Amniotic stem cell (primary cell): ENCODE measurements around the gene TRRAP.

Experiments used
- DNase-seq: peaks from one replicate; lab custom pipeline; 2025; lab: John Stamatoyannopoulos, UW

TRRAP gene

DNA sequence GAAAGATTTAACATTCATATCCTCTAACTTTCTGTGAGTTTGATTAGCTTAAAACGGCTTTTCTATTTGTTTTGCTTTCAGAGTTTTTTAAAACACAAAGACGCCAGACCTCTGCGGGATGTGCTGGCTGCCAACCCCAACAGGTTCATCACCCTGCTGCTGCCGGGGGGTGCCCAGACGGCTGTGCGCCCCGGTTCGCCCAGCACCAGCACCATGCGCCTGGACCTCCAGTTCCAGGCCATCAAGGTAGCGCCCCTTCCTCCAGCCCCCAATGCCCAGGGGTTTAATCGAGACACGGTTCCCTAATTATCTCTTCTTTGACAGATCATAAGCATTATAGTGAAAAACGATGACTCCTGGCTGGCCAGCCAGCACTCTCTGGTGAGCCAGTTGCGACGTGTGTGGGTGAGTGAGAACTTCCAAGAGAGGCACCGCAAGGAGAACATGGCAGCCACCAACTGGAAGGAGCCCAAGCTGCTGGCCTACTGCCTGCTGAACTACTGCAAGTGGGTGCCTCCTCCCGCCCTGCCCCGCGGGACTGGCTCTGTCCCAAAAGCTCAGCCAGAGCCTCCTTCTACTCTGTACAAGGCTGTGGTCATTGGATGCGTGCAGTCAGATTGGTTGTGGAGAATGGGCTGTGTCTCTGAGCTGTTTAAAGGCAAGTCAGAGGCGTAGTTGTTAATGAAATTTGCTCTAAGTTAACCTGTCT, 71.2 kb downstream of the TRRAP start:
- no peak for DNase-seq

DNA sequence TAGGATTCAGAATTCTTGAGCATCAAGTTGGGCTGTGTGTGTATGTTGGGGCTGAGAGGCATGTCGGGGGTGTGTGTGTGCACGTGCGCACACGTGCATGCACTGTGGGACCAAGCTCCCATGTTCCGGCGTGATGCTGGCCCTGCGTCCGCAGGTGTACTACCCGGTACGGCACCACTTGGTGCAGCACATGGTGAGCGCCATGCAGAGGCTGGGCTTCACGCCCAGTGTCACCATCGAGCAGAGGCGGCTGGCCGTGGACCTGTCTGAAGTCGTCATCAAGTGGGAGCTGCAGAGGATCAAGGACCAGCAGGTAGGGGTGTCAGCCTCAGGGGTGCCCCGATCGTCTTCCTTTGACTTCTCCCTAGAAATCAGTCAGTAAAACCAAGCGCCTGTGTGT, 77.7 kb downstream of the TRRAP start:
- no peak for DNase-seq

DNA sequence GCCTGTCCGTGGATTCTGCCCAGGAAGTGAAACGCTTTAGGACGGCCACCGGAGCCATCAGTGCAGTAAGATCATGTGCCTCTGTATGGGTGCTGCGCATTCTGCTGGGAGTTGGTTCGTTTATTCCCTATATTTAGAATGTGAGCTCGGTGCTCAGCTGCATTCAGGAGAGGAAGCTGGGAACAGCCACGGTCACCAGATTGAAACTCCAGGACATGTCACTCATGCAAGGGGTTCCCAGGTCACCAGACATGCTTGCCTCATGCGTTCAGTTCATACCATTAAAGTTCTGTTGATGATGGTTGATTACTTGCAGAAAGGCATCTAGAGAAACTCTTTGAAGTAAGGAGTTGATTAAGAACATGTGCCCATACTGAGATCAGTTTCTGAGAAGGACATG, 78.1 kb downstream of the TRRAP start:
- no peak for DNase-seq

DNA sequence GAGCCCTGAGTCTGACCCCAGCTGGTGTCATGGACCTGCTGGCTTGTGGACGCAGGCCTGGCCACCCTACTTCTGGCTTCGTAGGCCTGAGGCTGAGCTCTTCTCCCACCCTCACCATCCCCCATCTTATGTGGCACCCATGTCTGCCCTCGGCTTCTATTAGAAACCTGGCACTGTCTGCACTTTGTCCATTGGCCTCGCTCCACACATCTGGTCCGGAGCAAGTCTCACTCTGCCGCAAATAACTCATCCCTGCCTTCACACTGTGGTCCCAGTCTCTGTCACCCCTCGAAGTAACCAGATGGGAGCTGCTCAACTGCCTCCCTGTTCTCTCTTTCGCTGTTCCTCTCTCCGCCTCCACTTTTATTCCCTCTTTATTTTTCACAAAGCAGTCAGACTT, 78.6 kb downstream of the TRRAP start:
- no peak for DNase-seq

DNA sequence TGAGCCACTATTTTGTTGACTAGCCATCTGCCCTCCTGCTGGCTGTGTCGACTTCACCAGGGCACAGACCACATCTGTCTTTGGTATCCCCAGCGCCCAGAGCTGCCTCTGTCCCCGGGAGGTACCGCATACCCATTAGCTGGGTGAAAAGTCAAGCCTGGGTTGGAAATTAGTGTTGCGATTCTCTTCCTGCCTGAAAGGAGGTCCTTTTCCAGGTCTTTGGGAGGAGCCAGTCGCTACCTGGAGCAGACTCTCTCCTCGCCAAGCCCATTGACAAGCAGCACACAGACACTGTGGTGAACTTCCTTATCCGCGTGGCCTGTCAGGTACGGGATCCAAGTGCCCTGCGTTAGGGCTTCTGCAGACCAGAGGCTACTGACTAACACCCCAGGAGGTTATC, 79.4 kb downstream of the TRRAP start:
- no peak for DNase-seq

DNA sequence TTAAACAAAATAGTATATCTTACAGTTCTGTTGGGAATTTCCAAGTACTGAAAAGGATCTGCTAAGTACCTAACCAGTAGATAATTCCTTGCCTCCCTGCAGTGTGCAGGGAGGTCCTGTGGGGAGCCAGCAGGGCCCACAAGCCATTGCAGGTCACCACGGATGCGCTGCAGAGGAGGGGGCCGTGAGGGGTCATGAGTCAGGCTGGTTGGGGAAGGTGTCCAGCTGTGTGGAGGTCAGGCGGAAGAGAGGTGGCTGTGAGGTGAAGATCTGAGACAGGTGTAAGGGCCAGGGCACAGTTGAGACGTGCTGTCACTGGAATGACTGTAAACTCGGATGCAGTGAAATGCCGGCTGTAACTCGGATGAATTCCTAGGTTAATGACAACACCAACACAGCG, 80.6 kb downstream of the TRRAP start:
- DNase-seq, result no peak

DNA sequence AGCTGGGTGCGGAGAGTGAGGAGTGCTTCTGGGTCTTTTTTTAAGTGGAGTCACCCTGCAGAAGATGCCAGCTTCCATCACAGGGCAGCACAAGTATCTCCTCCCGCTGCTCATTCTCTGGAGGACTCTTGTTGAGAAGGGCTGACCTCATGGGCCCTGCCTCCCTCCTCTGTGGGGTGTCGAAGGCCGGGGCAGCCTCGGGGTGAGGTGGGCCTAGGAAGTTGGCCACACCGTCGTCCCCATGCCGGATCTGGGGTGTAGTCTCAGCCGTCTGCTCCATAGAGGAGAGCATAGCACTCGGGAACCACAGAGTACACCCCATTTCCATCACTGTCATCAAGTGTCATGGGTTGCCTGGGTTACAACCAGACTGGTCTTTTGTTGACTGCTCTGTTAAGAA, 85.0 kb downstream of the TRRAP start:
- no peak for DNase-seq

DNA sequence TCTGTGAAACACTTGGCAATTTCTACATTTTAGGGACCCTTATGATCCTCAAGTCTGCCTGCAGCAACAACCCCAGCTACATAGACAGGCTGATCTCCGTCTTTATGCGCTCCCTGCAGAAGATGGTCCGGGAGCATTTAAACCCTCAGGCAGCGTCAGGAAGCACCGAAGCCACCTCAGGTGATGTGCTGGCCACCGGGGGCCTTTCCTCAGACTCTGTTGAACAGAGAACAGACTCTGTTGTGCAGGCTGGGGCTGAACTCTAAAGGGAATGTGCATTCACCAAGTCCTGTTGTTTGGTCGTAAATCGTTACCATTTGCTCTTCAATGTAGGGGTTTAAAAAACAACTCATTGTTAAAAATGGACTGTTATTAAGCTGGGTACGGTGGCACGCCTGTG, 86.3 kb downstream of the TRRAP start:
- DNase-seq, result no peak

DNA sequence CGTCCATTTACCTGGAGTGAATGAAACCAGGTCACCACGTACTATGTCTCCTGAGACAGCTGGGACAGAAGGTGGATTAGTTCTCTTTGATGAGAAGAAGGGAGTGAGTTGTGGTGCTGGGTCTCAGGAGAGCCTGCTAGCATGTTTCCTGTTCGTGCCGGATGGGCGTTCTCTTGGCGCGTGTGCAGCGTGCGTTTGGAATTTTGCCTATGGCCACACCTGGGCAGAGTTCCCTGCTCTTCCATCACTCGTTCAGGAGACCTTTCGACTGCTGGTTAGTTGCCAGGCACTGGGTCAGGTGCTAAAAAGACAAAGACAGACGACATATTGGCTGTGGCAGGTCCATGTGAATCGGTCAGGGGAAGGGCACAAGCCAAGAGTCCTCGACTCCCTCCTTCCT, 90.3 kb downstream of the TRRAP start:
- DNase-seq, result no peak

DNA sequence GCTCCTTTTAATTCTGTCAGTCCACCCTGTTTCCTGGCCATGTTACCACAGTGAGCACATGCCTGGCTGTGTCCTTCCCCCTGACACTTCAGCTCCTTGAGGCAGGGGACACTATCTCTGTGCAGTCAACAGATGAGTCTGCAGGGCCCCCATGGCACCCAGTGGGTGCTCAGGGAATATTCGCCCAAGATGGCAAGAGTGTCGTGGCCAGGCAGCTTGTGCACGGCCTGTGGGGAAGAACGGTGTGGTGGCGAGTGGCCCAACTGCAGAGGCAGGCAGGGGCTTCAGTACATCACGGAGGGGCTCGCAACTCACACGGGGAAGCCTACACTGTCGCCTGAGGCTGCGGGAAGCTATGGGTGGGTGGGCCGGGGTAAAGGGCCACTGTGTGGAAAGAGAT, 91.1 kb downstream of the TRRAP start:
- DNase-seq, result no peak

DNA sequence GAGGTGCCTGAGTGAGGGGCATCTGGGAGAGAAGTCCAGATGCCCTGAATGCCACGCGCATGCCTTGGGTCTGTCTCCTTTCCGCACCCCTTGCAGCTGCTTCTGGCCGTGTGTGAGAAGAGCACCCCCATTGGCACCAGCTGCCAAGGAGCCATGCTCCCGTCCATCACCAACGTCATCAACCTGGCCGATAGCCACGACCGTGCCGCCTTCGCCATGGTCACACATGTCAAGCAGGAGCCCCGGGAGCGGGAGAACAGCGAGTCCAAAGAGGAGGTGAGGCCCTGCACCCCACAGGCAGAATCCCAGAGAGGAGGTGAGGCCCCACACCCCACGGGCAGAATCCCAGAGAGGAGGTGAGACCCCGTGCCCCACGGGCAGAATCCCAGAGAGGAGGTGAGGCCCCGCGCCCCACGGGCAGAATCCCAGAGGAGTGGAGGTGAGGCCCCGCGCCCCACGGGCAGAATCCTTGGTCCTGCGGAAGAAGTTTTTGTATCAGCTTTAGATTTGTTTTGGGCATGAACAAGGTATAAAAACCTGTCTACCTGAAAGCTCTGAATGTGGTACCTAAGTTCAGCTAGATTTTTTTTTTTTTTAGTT, 91.8 kb downstream of the TRRAP start:
- no peak for DNase-seq

DNA sequence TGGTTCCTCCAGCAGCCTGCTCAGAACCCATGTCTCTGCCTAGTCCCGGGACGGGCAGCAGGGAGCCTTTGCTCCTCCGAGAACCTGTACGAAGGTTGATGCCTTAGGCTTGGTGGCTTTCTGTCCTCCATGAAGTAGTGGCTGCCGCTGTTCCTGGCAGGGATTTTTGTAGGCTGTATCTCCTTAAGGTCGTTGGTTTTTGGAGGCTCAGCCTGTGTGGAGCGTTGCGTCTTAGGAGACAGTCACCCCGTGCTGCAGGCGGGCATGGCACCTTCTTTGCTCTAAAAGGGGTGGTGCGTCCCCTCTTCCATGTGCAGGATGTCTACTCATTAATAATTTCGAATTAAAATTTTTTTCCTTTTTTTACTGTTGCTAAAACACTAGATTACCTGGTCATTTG, 92.5 kb downstream of the TRRAP start:
- DNase-seq, result no peak

DNA sequence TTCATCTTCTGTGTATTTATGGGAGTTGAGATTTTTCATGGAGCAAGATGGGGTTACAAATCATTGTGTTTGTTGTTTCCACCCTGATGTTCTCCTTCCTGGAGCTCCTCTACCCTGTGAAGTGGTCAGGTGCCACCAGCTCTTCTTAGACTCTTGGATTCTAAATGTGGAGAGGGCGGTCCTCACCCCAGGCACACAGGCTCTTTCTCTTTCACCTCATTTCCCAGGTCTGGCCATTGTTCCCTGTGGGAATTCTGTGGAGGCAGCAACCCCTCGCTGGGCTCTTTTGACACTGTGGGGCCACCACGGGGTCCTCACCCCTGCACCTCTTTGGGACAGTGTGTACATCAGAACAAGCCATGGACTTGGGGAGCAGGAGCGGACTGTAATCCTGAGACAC, 95.9 kb downstream of the TRRAP start:
- DNase-seq, result no peak

DNA sequence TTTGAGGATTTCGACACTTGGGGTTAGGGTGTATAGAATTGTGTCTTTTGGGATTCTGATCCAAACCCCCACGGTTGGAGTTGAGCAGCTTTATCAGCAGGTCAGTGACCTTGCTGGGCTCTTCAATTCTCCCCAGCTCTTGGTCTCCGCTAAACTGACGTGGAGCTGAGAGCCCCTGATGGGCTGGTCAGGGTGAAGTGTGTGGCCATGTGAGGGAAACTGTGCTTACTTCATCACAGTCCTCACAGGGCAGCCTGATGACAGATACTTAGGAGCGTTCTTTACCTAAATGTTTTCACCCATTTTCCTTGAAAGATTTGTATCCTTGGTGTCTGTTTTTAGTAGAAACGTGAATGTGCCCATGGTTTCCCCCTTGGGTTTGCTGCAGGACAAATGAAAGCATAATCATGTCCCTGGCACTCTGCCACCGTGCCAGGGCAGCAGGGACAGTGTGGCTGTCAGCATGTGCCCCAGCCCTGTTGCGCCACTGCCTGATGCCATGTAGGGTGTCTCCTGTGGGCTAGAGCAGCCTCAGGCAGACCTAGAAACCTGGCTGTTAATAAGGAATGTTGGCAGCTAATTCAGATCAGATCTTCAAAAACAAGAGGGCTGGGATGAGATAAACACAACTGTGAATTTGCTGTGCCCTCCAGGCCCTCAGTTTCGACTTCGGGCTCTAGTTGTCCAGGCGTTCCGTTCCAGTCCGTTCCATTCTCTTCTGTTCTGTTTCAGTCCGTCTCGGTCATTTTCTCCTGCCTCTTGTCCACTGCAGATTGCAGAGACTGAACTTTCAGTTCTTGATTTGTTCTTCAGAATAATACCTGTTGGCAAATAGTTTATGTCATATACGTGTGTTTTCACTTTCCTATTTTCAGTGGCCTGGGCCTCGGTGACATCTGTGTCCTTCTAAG, 96.8 kb downstream of the TRRAP start:
- no peak for DNase-seq

DNA sequence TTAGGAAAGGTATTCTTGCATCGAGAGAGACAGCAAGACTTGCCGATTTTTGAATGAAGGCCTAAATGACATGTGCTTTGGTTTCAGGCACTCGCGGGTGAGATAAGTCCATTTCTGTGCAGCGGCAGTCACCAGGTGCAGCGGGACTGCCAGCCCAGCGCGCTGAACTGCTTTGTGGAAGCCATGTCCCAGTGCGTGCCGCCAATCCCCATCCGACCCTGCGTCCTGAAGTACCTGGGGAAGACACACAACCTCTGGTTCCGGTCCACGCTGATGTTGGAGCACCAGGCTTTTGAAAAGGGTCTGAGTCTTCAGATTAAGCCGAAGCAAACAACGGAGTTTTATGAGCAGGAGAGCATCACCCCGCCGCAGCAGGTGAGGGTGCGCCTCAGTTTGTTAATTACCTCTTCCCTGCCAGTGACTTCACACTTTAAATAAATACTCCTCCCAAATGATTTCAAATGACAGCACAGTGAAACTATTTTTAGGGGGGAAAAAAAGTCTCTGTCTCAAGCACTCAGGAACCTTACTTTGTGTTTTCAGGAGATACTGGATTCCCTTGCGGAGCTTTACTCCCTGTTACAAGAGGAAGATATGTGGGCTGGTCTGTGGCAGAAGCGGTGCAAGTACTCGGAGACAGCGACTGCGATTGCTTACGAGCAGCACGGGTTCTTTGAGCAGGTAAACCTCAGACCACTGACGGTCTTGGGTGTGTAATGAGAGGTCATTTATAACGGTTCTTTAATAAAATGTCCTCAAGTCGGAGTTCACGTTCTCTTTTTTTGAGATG, 98.3 kb downstream of the TRRAP start:
- no peak for DNase-seq

DNA sequence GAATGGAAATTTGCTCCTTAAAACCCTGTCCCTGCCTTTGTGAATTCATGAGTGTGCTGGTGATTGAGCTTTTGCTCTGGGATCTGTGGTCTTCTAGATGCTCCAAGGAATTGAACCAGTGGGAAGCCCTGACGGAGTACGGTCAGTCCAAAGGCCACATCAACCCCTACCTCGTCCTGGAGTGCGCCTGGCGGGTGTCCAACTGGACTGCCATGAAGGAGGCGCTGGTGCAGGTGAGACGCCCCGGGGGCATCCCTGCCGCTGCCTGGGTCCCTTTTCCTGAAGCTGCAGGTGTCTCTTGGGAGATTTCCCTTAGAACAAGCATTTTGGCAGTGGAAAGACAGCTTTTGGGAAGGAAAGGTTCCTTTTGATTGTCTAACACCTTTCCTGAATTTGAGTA, 100.3 kb downstream of the TRRAP start:
- DNase-seq, result no peak

DNA sequence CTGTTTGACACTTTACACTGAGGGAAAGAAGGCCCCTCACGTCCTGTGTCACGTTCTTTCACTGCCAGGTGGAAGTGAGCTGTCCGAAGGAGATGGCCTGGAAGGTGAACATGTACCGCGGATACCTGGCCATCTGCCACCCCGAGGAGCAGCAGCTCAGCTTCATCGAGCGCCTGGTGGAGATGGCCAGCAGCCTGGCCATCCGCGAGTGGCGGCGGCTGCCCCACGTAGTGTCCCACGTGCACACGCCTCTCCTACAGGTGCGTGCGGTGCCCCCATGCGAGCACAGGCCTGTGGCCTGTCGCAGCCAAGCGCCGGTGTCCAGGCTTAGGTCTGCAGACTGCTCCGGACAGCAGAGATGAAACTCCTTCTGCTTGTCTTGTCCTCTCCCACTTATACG, 103.4 kb downstream of the TRRAP start:
- DNase-seq, result no peak

DNA sequence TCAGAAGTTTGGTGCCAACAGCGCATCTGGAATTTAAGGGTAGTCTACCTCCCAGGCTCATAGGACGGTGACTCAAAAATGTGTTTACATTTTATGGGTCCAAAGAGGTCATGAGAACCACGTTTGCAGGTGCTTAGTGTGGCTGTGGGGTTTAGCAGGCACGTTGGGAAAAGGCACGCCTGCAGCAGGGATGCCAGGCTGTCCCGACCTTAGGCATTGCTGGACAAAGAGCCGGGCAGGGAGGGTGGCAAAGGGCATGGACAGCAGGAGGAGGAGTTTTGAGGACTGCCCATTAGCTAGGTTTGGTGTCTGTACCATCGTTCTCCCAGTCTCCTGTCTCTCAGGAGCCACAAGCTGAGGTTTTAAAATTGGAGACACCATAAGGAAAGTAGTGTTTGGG, 104.4 kb downstream of the TRRAP start:
- DNase-seq, result no peak

DNA sequence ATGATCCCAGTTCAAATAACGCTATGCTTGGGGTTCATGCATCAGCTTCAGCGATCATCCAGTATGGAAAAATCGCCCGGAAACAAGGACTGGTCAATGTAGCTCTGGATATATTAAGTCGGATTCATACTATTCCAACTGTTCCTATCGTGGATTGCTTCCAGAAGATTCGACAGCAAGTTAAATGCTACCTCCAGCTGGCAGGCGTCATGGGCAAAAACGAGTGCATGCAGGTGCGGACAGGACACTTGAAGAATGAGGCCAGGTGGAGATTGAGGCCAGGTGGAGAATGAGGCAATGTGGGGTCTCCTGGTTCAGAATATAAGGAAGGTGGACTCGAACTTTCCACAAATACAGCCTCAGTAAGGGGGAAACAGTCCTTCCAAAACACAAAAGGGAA, 105.8 kb downstream of the TRRAP start:
- no peak for DNase-seq

DNA sequence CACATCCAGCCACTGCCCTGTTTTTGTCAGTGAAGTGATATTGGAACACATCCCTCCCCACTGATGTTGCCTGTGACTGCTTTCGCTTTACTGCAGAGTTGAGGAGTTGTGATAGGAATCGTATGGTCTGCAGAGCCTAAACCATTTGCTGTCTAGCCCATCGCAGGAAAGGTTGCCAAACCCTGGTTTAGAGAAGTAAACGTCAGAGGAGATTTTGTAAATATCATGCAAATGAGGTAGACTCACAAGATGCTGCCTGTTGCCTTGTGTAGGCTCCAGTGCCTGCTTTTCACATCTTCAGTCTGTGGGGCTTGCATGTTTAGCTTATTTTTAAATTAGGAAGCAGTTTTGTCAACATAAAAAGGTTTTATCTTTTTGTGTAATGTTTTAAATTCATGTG, 107.1 kb downstream of the TRRAP start:
- DNase-seq, result no peak

DNA sequence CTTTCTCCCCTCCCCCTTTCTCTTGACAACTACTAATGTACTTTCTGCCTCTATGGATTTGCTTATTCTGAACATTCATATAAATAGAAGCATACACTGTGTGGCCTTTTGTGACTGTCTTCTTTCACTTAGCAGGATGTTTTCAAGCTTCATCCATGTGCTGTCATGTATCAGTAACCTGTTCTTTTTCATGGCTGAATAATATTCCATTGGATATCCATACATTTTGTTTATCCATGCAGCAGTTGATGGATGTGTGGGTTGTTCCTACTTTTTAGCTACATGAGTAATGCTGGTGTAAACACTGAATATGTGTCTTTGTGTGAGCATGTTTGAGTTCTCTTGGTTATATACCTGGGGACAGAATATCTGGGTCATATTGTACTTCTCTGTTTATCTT, 107.6 kb downstream of the TRRAP start:
- no peak for DNase-seq

DNA sequence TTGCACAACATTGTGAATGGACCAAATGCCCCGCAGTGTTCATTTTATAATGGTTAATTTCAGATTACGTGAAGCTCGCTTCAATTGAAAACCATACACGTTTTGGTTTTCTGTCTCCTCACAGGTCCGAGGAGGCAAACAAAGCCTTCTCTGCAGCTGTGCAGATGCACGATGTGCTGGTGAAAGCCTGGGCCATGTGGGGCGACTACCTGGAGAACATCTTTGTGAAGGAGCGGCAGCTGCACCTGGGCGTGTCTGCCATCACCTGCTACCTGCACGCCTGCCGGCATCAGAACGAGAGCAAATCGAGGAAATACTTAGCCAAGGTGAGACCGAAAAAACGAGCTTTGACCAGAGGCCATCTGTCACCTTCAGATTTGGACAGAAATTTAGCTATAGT, 110.3 kb downstream of the TRRAP start:
- no peak for DNase-seq
